Spleen (tissue), 11 donors: ENCODE data around the gene DLST. TPM values are rescaled to one million over a fixed set of nuclear protein-coding genes. Genes with fewer than 3 reads are reported as not detected.

Experiments used
- DNase-seq: peaks from one replicate; pipeline ENCODE4 v3.0.0-alpha.2; 2020
- H3K27ac ChIP-seq, 8 donors: fragments of 200-600 bp; sonication (generic) in 7 of 8; 1 replicate in 4 of 8; 2 replicates in 4 of 8; pipeline versions ENCODE4 v1.5.0 to v1.8.0; 2016 to 2021; ENCODE audit warnings: inconsistent platforms in 4 of 8, mild to moderate bottlenecking in 4 of 8, moderate library complexity in 1 of 8
- H3K27me3 ChIP-seq, 7 donors: fragments of 200-600 bp; sonication (generic) in 6 of 7; replicated peaks in 1 of 7; 1 replicate in 4 of 7; 2 replicates in 3 of 7; pipeline versions ENCODE4 v1.5.0 to v1.8.0; 2016 to 2021; ENCODE audit warnings: inconsistent platforms in 3 of 7, mild to moderate bottlenecking in 1 of 7
- H3K36me3 ChIP-seq, 6 donors: fragments of 200-600 bp; sonication (generic) in 5 of 6; 1 replicate in 4 of 6; 2 replicates in 2 of 6; pipeline versions ENCODE4 v1.5.0 to v1.8.0; 2016 to 2021; ENCODE audit warnings: inconsistent platforms in 2 of 6
- H3K4me1 ChIP-seq, 6 donors: fragments of 200-600 bp; sonication (generic) in 5 of 6; 1 replicate in 3 of 6; 2 replicates in 3 of 6; pipeline versions ENCODE4 v1.5.0 to v1.8.0; 2016 to 2021; ENCODE audit warnings: inconsistent platforms in 3 of 6
- H3K4me3 ChIP-seq, 8 donors: fragments of 200-600 bp; sonication (generic) in 7 of 8; 1 replicate in 4 of 8; 2 replicates in 4 of 8; pipeline versions ENCODE4 v1.5.0 to v1.8.0; 2016 to 2021; ENCODE audit warnings: inconsistent platforms in 4 of 8, mild to moderate bottlenecking in 4 of 8, moderate library complexity in 2 of 8
- H3K9me3 ChIP-seq, 8 donors: fragments of 200-600 bp; sonication (generic) in 7 of 8; 1 replicate in 4 of 8; 2 replicates in 4 of 8; pipeline versions ENCODE4 v1.5.0 to v1.8.0; 2016 to 2021; ENCODE audit warnings: inconsistent platforms in 4 of 8
- POLR2A ChIP-seq, 3 donors: fragments of 450-650 bp; IDR thresholded peaks; one replicate each; pipeline ENCODE4 v1.5.1; 2017; ENCODE audit warnings: antibody characterized with exemption in 3 of 3, mild to moderate bottlenecking in 1 of 3
- POLR2AphosphoS5 ChIP-seq, 3 donors: sonication (generic); formaldehyde crosslinking; IDR thresholded peaks; one replicate each; pipeline ENCODE4 v1.5.1; 2017; ENCODE audit warnings: antibody characterized with exemption in 3 of 3
- WGBS, 5 donors: extraction: QIAGEN DNeasy Blood & Tissue Kit in 3 of 5; methylation state at CpG; one replicate each; pipeline versions ENCODE4 v1.1.5 to v1.1.7; 2013 to 2018; 5-methylcytosine and 5-hydroxymethylcytosine counted together
- intact Hi-C: fragments of 100-400 bp; cut with DNase I; formaldehyde crosslinking; loops from one replicate; pipeline ENCODE4 v1.15.0; 2023; ENCODE audit warnings: low total_unique reads
- polyA plus RNA-seq, 3 donors: library from polyadenylated mRNA; stranded (reverse); fragments of 200-250 nt; gene quantifications; one replicate each; pipeline ENCODE4 v1.2.1, GENCODE V29; 2013
- total RNA-seq, 7 donors: library from RNA; depleted of rRNA in 3 of 7; stranded (reverse); fragments of >200 nt in 3 of 7; fragmentation: NEBNext Ultra II Directional in 4 of 7; extraction: Animal tissue kit (Norgen Biotek cat#: 25700) in 4 of 7; gene quantifications; one replicate each; pipeline versions ENCODE4 v1.1.0 to v1.2.1, GENCODE V29; 2016 to 2021
- TF ChIP-seq, protein P1 (sequence below), 11 experiments: fragments of 200-600 bp in 7 of 11; fragments of 450-650 bp in 4 of 11; sonication (generic) in 4 of 11; IDR thresholded peaks in 8 of 11; conservative IDR thresholded peaks in 3 of 11; 1 replicate in 7 of 11; 2 replicates in 4 of 11; pipeline versions ENCODE4 v1.4.0 to v1.8.0; 2016 to 2021; ENCODE audit warnings: antibody characterized with exemption in 11 of 11, inconsistent platforms in 4 of 11, mild to moderate bottlenecking in 1 of 11
- donor health status: healthy with polysubstance abuse.
- donor health status: DM: no; HTN: no; CAD: no; lungs with moderate emphysema.
- donor health status: DM: no; HTN: no; CAD: no.
- donor health status: Bipolar disorder and iron deficiency.
- donor health status: healthy.
- donor health status: DM: no; HTN: no; CAD: no.
- donor health status: DM: yes; HTN: yes; CAD: no.

Gene DLST
- total and polyA plus RNA-seq, 10 donors, result 33.1 to 80.0 (median 74.7) TPM

DNA sequence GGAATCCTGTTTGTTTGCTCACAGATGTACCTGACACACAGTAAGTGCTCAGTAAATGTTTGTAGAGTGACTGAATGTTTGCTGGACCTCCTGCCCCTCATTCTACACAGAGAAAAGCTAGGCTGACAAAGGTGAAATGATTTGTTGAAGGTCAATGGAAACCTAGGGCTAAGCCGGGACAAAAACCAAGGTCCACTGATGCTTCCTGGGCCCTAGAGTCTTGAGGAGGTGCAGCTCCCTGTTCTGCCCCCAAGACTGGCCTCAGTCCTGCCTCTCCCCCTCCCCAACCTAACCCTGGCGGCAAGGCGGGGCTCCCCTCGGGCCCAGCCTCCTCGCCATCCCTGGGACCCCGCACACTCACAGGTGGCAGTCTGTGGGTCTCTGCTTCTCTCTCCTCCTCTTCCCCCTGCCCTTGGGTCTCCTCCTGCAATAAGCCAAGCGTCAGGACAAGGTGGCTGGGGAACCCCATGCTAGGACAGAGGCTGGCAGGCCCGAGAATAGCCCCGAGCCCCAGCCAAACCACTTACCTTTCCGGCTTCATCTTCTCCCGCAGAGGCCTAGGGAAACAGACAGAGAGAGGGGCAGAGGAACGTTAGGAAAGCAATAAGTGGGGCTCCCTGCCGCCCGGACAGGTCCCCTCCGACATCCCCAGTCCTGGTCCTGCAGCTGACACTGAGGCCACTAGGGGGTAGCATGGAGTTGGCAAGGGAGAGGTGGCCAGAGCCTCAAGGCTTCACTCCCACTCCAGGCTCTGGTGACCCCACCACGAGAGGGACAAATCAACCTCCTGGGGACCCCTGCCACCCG, 64.3 kb downstream of the DLST start:
- intact Hi-C loops, result loop anchor here (10.0 kb wide), 1 partner anchor 139 kb away; no protein-coding TSS in a partner anchor

DNA sequence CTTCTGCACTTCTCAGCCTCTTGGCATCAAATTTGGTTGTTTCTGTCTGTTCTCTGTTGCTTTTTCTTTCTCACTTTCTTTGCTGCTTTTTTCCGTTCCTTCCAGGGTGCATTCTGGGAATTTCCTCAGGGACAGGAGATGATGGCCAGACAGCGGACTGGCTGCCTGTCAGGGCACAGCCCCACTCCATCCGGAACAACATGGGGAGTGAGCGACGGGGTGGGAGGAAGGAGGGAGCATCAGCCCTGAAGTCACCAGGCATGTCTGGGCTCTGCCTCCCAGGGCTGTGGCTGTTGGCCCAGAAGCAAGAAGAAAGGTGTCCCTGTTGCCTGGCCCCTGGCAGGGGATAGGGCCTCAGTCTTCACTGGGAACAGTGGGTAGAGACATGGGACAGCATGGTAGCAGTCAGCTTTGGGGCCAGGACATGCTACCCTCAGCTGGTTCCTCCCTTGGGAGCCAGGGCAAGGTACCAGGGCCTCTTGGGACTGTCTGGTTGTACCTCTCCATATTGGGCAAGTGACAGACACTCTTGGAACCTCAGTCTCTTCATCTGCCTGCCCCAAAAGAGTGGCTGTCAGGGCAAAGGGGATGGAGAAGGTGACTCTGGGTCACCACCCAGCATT, 65.1 kb downstream of the DLST start:
- H3K9me3 ChIP-seq, result no peaks in the 10 kb centered on the region
- DNase-seq, result no peak
- H3K4me3 ChIP-seq, result peak overlapping the region in 1 of 8 donors; percentile 26
- 35 to 65% (median 43%) methylated on average over 5 of the region's 5 CpGs for WGBS, 5 donors
- peaks cover 0 to 20% (median 0%) of the 10 kb centered on the region in 7 donors for H3K27me3 ChIP-seq
- H3K27ac ChIP-seq, result peak overlapping the region in 1 of 8 donors; percentile 4
- H3K36me3 ChIP-seq, result no peaks in the 10 kb centered on the region
- intact Hi-C loops, result loop anchor here (10.0 kb wide), 1 partner anchor 138 kb away; no protein-coding TSS in a partner anchor
- peaks cover 9 to 41% (median 30%) of the 10 kb centered on the region in 6 donors for H3K4me1 ChIP-seq
- TF ChIP-seq POLR2AphosphoS5 (IDR thresholded peaks at IDR 0.05), result no peak
- TF ChIP-seq, protein P1, sequence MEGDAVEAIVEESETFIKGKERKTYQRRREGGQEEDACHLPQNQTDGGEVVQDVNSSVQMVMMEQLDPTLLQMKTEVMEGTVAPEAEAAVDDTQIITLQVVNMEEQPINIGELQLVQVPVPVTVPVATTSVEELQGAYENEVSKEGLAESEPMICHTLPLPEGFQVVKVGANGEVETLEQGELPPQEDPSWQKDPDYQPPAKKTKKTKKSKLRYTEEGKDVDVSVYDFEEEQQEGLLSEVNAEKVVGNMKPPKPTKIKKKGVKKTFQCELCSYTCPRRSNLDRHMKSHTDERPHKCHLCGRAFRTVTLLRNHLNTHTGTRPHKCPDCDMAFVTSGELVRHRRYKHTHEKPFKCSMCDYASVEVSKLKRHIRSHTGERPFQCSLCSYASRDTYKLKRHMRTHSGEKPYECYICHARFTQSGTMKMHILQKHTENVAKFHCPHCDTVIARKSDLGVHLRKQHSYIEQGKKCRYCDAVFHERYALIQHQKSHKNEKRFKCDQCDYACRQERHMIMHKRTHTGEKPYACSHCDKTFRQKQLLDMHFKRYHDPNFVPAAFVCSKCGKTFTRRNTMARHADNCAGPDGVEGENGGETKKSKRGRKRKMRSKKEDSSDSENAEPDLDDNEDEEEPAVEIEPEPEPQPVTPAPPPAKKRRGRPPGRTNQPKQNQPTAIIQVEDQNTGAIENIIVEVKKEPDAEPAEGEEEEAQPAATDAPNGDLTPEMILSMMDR (IDR thresholded peaks at IDR 0.05 in 8 of 11, conservative IDR thresholded peaks at IDR 0.05 in 3 of 11), result peak in 3 of 11 experiments; percentile 15 to 33 (median 19)

More for the DNA sequence above, 64.3 kb downstream of the DLST start:
- DNase-seq, result peak; percentile 91
- peaks cover 0 to 13% (median 0%) of the 10 kb centered on the region in 7 donors for H3K27me3 ChIP-seq
- no peaks in the 10 kb centered on the region for H3K36me3 ChIP-seq
- H3K4me1 ChIP-seq, result peaks cover 16 to 43% (median 34%) of the 10 kb centered on the region in 6 donors
- H3K27ac ChIP-seq, result peak overlapping the region in 1 of 8 donors; percentile 4
- H3K4me3 ChIP-seq, result peak overlapping the region in 1 of 8 donors; percentile 26
- no peaks in the 10 kb centered on the region for H3K9me3 ChIP-seq
- TF ChIP-seq POLR2AphosphoS5 (IDR thresholded peaks at IDR 0.05), result peak in 2 of 3 donors; percentile 25 to 31
- TF ChIP-seq, protein P1 (IDR thresholded peaks at IDR 0.05 in 8 of 11, conservative IDR thresholded peaks at IDR 0.05 in 3 of 11), result peak; percentile 75 to 97 (median 91)
- TF ChIP-seq POLR2A (IDR thresholded peaks at IDR 0.05), result no peak
- WGBS, 5 donors, result 36 to 46% (median 39%) methylated on average over 17 of the region's 17 CpGs

DNA sequence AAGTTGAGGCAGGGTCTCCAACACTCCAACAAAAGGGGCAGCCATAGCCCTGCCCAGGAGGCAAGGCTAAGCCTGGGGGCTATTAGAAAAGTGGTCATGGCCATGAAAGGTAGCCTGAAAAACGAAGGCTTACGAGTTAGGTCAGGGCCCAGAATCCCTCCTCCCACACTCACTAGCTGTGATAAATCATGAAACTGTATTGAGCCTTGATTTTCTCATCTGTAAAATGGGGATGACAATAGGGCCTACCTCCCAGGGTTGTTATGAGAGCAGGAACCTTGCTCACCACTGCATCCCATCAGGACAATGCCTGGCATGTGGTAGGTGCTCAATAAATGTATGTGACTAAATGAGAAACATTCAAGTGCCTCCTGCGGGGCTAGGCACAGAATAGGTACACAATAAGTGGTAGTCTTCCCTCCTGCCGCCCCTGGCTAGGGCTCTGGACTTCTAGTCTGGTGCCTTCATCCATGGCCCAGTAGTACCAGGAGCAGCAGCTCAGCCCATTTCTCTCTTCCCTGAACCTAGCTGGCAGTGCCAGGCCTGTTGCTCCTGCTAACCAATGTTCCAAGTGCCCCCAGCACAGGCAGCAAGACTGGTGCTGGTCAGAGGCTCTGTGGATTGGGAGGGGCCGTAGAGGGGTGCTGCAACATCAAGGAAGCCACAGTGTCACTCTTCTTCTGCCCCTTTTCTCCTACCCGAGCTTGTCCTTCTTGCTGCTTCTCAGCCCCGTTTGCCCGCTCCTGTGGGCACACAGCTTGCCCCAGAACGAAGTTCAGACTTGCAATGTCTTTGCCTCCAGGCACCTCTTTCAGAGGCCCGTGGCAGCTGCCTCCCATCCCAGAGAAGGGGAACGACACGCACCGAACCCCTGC, 65.9 kb downstream of the DLST start:
- Histone ChIP-seq H3K4me1 (peaks cover under 1 to 39% (median 23%) of the 10 kb centered on the region in 6 donors), H3K36me3 (no peaks in the 10 kb centered on the region), H3K27ac (peak overlapping the region in 3 of 8 donors; percentile 26 to 32 (median 30)), H3K9me3 (no peaks in the 10 kb centered on the region), H3K4me3 (peak overlapping the region in 1 of 8 donors; percentile 5), H3K27me3 (peaks cover 0 to 24% (median 0%) of the 10 kb centered on the region in 7 donors)
- intact Hi-C loops, result loop anchor here (10.0 kb wide), 1 partner anchor 137 kb away; no protein-coding TSS in a partner anchor
- 79 to 92% (median 87%) methylated on average over 13 of the region's 13 CpGs for WGBS, 5 donors
- DNase-seq, result no peak
- TF ChIP-seq POLR2A (IDR thresholded peaks at IDR 0.05) (no peak), POLR2AphosphoS5 (IDR thresholded peaks at IDR 0.05) (no peak)
- TF ChIP-seq, protein P1 (IDR thresholded peaks at IDR 0.05 in 8 of 11, conservative IDR thresholded peaks at IDR 0.05 in 3 of 11), result no peak
